ENCODE results near the gene IPPK. TPM values are rescaled to one million over a fixed set of nuclear protein-coding genes. Genes with fewer than 3 reads are reported as not detected.

Gene IPPK
- polyA plus RNA-seq, 3 donors = 10.2 to 14.5 (median 12.0) TPM

GRCh38 chr9:92706218-92706940, 36.4 kb upstream of the IPPK start:
- DNase-seq = no peak

GRCh38 chr9:92704528-92704927, 34.6 kb upstream of the IPPK start:
- DNase-seq = no peak

- no peak for DNase-seq
These were observed 26.7 kb upstream of the IPPK start for GRCh38 chr9:92696619-92697018.

- DNase-seq = no peak
These were observed 17.0 kb upstream of the IPPK start for GRCh38 chr9:92686954-92687353.

- DNase-seq = no peak
These were observed 15.1 kb upstream of the IPPK start for GRCh38 chr9:92685022-92685421.

GRCh38 chr9:92682269-92682668, 12.3 kb upstream of the IPPK start:
- DNase-seq = no peak

GRCh38 chr9:92680166-92681119, 10.5 kb upstream of the IPPK start:
- no peak for DNase-seq

- no peak for DNase-seq
These were observed 9.7 kb upstream of the IPPK start for GRCh38 chr9:92679413-92680165.

GRCh38 chr9:92671323-92671722, 1.4 kb upstream of the IPPK start:
- no peak for DNase-seq

- peak; percentile 15 for DNase-seq
These were observed 423 bp downstream of the IPPK start for GRCh38 chr9:92669527-92669889.

GRCh38 chr9:92668746-92669526, 995 bp downstream of the IPPK start:
- DNase-seq = peak; percentile 49

GRCh38 chr9:92666912-92667532, 2.9 kb downstream of the IPPK start:
- DNase-seq = no peak

- DNase-seq = no peak
These were observed 3.7 kb downstream of the IPPK start for GRCh38 chr9:92666236-92666635.

GRCh38 chr9:92665836-92666235, 4.1 kb downstream of the IPPK start:
- DNase-seq = no peak

GRCh38 chr9:92664394-92665152, 5.4 kb downstream of the IPPK start:
- DNase-seq = no peak

- DNase-seq = no peak
These were observed 6.0 kb downstream of the IPPK start for GRCh38 chr9:92663951-92664350.

- DNase-seq = no peak
These were observed 6.8 kb downstream of the IPPK start for GRCh38 chr9:92663126-92663525.

- no peak for DNase-seq
These were observed 8.2 kb downstream of the IPPK start for GRCh38 chr9:92661743-92662142.

- DNase-seq = no peak
These were observed 8.8 kb downstream of the IPPK start for GRCh38 chr9:92661127-92661526.

- no peak for DNase-seq
These were observed 9.7 kb downstream of the IPPK start for GRCh38 chr9:92660266-92660665.

Data from renal pelvis (tissue), 4 donors.